Endothelial cell of umbilical vein (primary cell): ENCODE measurements around the gene ANGPTL2. TPM values are rescaled to one million over a fixed set of nuclear protein-coding genes. Genes with fewer than 3 reads are reported as not detected.

Experiments used
- BruUV-seq: library from RNA; stranded (reverse); fragments of 400-500 nt; replicated peaks from 2 replicates; lab custom pipeline; 2021; lab: Mats Ljungman, UMichigan
- CTCF ChIA-PET: fragments of 300-600, 350-600 bp; sonication (Branson Sonifier 250); formaldehyde crosslinking; loops from one replicate; lab custom pipeline; 2021; ENCODE audit warnings: antibody characterized with exemption, inconsistent platforms; lab: Charles Lee
- POLR2A ChIA-PET: fragments of 300-600, 350-600 bp; sonication (Branson Sonifier 250); formaldehyde crosslinking; loops from one replicate; lab custom pipeline; 2021; ENCODE audit warnings: antibody characterized with exemption, inconsistent platforms; lab: Charles Lee
- DNase-seq: peaks from one replicate; pipeline ENCODE4 v3.0.0-alpha.2; 2011; ENCODE audit warnings: low read depth, low spot score
- FAIRE-seq: peaks from 2 replicates; lab custom pipeline; 2011; peaks lifted over from hg19 to GRCh38; lab: Jason Lieb, UNC
- H2AFZ ChIP-seq: 2 replicates; pipeline ENCODE4 v1.6.0; 2012; ENCODE audit warnings: low read depth, low read length, control low read depth, inconsistent platforms
- H3K27ac ChIP-seq: 2 replicates; pipeline ENCODE4 v1.5.1; 2011; ENCODE audit warnings: low read depth, mild to moderate bottlenecking, control low read depth, low read length, moderate library complexity; ENCODE audit not compliant: insufficient read depth
- H3K27me3 ChIP-seq, 2 experiments: 2 replicates each; pipeline versions ENCODE4 v1.6.0 to v1.6.1; 2011; ENCODE audit warnings: low read length in 2 of 2, mixed read lengths in 1 of 2; ENCODE audit not compliant: control insufficient read depth in 2 of 2, insufficient read depth in 2 of 2
- H3K36me3 ChIP-seq, 2 experiments: 2 replicates in 1 of 2; 3 replicates in 1 of 2; pipeline ENCODE4 v1.5.1; 2011; ENCODE audit warnings: low read length in 2 of 2, mild to moderate bottlenecking in 1 of 2, moderate library complexity in 1 of 2; ENCODE audit not compliant: control insufficient read depth in 2 of 2, insufficient read depth in 2 of 2; ENCODE audit errors: extremely low read depth in 1 of 2
- H3K4me1 ChIP-seq: 3 replicates; pipeline ENCODE4 v1.5.1; 2011; ENCODE audit warnings: mild to moderate bottlenecking, low read length; ENCODE audit not compliant: control insufficient read depth, insufficient read depth; ENCODE audit errors: extremely low read depth
- H3K4me2 ChIP-seq: 2 replicates; pipeline ENCODE4 v1.6.1; 2011; ENCODE audit warnings: low read length, control low read depth, mixed read lengths; ENCODE audit not compliant: insufficient read depth
- H3K4me3 ChIP-seq, 3 experiments: fragments of 200-600 bp in 1 of 3; sonication (generic), shearing (Covaris generic) in 1 of 3; replicated peaks in 1 of 3; 2 replicates each; pipeline ENCODE4 v1.5.1; 2011 to 2016; ENCODE audit warnings: control low read depth in 3 of 3, low read length in 3 of 3, mild to moderate bottlenecking in 2 of 3, inconsistent platforms in 1 of 3, low read depth in 1 of 3, moderate library complexity in 1 of 3; ENCODE audit not compliant: insufficient read depth in 1 of 3
- H3K79me2 ChIP-seq: 2 replicates; pipeline ENCODE4 v1.6.0; 2012; ENCODE audit warnings: low read length, inconsistent platforms; ENCODE audit not compliant: control insufficient read depth, insufficient read depth
- H3K9ac ChIP-seq: replicated peaks from 2 replicates; pipeline ENCODE3; 2011; ENCODE audit warnings: low read length, control low read depth; ENCODE audit not compliant: insufficient read depth; ENCODE audit errors: extremely low read depth
- H3K9me1 ChIP-seq: replicated peaks from 3 replicates; pipeline ENCODE4 v1.6.0; 2011; ENCODE audit warnings: mild to moderate bottlenecking, low read length; ENCODE audit not compliant: control insufficient read depth, insufficient read depth; ENCODE audit errors: extremely low read depth
- H3K9me3 ChIP-seq: replicated peaks from 2 replicates; pipeline ENCODE4 v1.5.1; 2012; ENCODE audit warnings: low read length, inconsistent platforms; ENCODE audit not compliant: control insufficient read depth, insufficient read depth
- H4K20me1 ChIP-seq: replicated peaks from 2 replicates; pipeline ENCODE3; 2011; ENCODE audit warnings: mild to moderate bottlenecking, low read length; ENCODE audit not compliant: control insufficient read depth, insufficient read depth; ENCODE audit errors: extremely low read depth
- EZH2 ChIP-seq: IDR thresholded peaks from 2 replicates; pipeline ENCODE4 v1.6.1; 2012; ENCODE audit warnings: borderline replicate concordance, low read depth, mild to moderate bottlenecking, moderate library complexity, low read length, inconsistent platforms; ENCODE audit not compliant: severe bottlenecking
- FOS ChIP-seq: IDR thresholded peaks from 2 replicates; pipeline ENCODE4 v1.6.1; 2011; ENCODE audit warnings: mild to moderate bottlenecking, low read length, moderate library complexity, borderline replicate concordance; ENCODE audit not compliant: insufficient read depth
- GATA2 ChIP-seq: IDR thresholded peaks from 2 replicates; pipeline ENCODE4 v1.7.0; 2011; ENCODE audit warnings: low read depth, mild to moderate bottlenecking, moderate library complexity, mixed read lengths, low read length; ENCODE audit not compliant: insufficient read length, insufficient read depth
- JUN ChIP-seq: IDR thresholded peaks from 2 replicates; pipeline ENCODE4 v1.6.1; 2011; ENCODE audit warnings: borderline replicate concordance, low read depth; ENCODE audit not compliant: insufficient read length, insufficient read depth
- MAX ChIP-seq: IDR thresholded peaks from 2 replicates; pipeline ENCODE4 v1.6.1; 2011; ENCODE audit not compliant: insufficient read depth, insufficient read length
- MYC ChIP-seq: IDR thresholded peaks from one replicate; pipeline ENCODE4 v1.6.1; 2011; ENCODE audit warnings: mild to moderate bottlenecking, low read depth, low read length
- POLR2A ChIP-seq: IDR thresholded peaks from 2 replicates; pipeline ENCODE4 v1.6.1; 2012; ENCODE audit warnings: low read depth, mild to moderate bottlenecking, control low read depth, low read length
- POLR2AphosphoS5 ChIP-seq: IDR thresholded peaks from 2 replicates; pipeline ENCODE4 v1.6.1; 2012; ENCODE audit warnings: low read depth, mild to moderate bottlenecking, control low read depth, low read length, moderate library complexity; ENCODE audit not compliant: insufficient read depth
- dilution Hi-C: fragments of 300-500 bp; cut with MboI; formaldehyde crosslinking; loops from one replicate; pipeline ENCODE4 v1.15.0; 2019; ENCODE audit warnings: low sequenced_read_pairs; ENCODE audit not compliant: extremely low pct_ligation_motif_present
- intact Hi-C: fragments of 100-400 bp; cut with micrococcal nuclease; formaldehyde crosslinking; loops from one replicate; pipeline ENCODE4 v1.10.0; 2022
- polyA plus RNA-seq, 4 experiments: library from polyadenylated mRNA; depleted of rRNA in 3 of 4; stranded (reverse) in 3 of 4; unstranded in 1 of 4; fragments of >200 nt; gene quantifications; 2 replicates each; pipeline versions ENCODE4 v1.2.1 to v1.2.3, GENCODE V29; 2011 to 2012; ENCODE audit warnings: missing spikeins in 1 of 4
- total RNA-seq: library from RNA; stranded (reverse); gene quantifications from 2 replicates; pipeline ENCODE4 v1.2.3, GENCODE V29; 2021
- TF ChIP-seq, protein P1 (sequence below), 2 donors: IDR thresholded peaks; 1 replicate in 1 of 2; 2 replicates in 1 of 2; pipeline ENCODE4 v1.5.1; 2011; ENCODE audit warnings: low read length in 2 of 2, mild to moderate bottlenecking in 2 of 2, moderate library complexity in 2 of 2, control low read depth in 1 of 2, inconsistent platforms in 1 of 2, low read depth in 1 of 2; ENCODE audit not compliant: insufficient read depth in 1 of 2; ENCODE audit errors: extremely low read depth in 1 of 2

ANGPTL2 gene
- total and polyA plus RNA-seq, 2 donors (not counting 3 experiments of a cell fraction or from before 2014, with no cell fraction given) = 15.1 to 24.5 TPM

GRCh38 chr9:127130235-127130634, 7.8 kb upstream of the ANGPTL2 start:
- Histone ChIP-seq H3K4me2 (no peak overlapping the region), H3K4me1 (no peaks in the 10 kb centered on the region), H3K4me3 (no peak overlapping the region), H3K79me2 (no peaks in the 10 kb centered on the region), H3K9ac (no peak overlapping the region), H2AFZ (no peak overlapping the region), H3K27me3 (peaks cover 2 to 4% of the 10 kb centered on the region in 2 experiments), H3K9me1 (no peaks in the 10 kb centered on the region), H4K20me1 (no peaks in the 10 kb centered on the region), H3K36me3 (no peaks in the 10 kb centered on the region), H3K27ac (no peak overlapping the region), H3K9me3 (no peaks in the 10 kb centered on the region)
- TF ChIP-seq JUN (no peak), POLR2A (no peak), MAX (no peak), MYC (no peak), EZH2 (no peak), POLR2AphosphoS5 (no peak), FOS (no peak), GATA2 (no peak)
- TF ChIP-seq, protein P1, sequence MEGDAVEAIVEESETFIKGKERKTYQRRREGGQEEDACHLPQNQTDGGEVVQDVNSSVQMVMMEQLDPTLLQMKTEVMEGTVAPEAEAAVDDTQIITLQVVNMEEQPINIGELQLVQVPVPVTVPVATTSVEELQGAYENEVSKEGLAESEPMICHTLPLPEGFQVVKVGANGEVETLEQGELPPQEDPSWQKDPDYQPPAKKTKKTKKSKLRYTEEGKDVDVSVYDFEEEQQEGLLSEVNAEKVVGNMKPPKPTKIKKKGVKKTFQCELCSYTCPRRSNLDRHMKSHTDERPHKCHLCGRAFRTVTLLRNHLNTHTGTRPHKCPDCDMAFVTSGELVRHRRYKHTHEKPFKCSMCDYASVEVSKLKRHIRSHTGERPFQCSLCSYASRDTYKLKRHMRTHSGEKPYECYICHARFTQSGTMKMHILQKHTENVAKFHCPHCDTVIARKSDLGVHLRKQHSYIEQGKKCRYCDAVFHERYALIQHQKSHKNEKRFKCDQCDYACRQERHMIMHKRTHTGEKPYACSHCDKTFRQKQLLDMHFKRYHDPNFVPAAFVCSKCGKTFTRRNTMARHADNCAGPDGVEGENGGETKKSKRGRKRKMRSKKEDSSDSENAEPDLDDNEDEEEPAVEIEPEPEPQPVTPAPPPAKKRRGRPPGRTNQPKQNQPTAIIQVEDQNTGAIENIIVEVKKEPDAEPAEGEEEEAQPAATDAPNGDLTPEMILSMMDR (IDR thresholded peaks at IDR 0.05; ENCODE audit: extremely low read depth in 1 of 2, insufficient read depth in 1 of 2, low read depth in 1 of 2, low read length in 2 of 2) = no peak
- FAIRE-seq = no peak
- no TSS peak for BruUV-seq
- no peak for DNase-seq
- dilution Hi-C loops (no loop called here), intact Hi-C loops (no loop called here)
- ChIA-PET CTCF (interaction anchor here (1.1 to 1.3 kb wide), 2 partner anchors 12 to 189 kb away, joined by 3 to 4 read pairs; no protein-coding TSS in a partner anchor), POLR2A (no interaction called here)
